ENCODE results near the gene TXLNB.

TXLNB gene

GRCh38 chr6:139250296-139251044 is 41.3 kb downstream of the TXLNB start:
- no peak overlapping the region for H3K4me2 ChIP-seq (ENCODE audit: low read length)

GRCh38 chr6:139249395-139249794 is 42.4 kb downstream of the TXLNB start:
- no peaks in the 10 kb centered on the region for H3K36me3 ChIP-seq (replicated peaks; ENCODE audit: low read depth, low read length)
- H3K4me2 ChIP-seq (ENCODE audit: low read length), result no peak overlapping the region
- no peak overlapping the region for H2AFZ ChIP-seq (ENCODE audit: low read depth, low read length)
- no peaks in the 10 kb centered on the region for H3K9me3 ChIP-seq (ENCODE audit: insufficient read depth, low read length)
- H3K4me3 ChIP-seq (ENCODE audit: low read length), result no peak overlapping the region
- no peak for TF ChIP-seq CTCF (IDR thresholded peaks at IDR 0.05; ENCODE audit: low read depth, low read length)
- TF ChIP-seq EZH2phosphoT487 (IDR thresholded peaks at IDR 0.05; ENCODE audit: low read depth), result no peak
- no peaks in the 10 kb centered on the region for H3K79me2 ChIP-seq (ENCODE audit: low read length)
- H3K9ac ChIP-seq (ENCODE audit: low read length), result no peak overlapping the region
- H3K27ac ChIP-seq (ENCODE audit: low read length), result no peak overlapping the region
- no peaks in the 10 kb centered on the region for H3K27me3 ChIP-seq (ENCODE audit: low read depth, low read length)
- H3K4me1 ChIP-seq (ENCODE audit: low read length), result peaks cover 19% of the 10 kb centered on the region
- no peaks in the 10 kb centered on the region for H4K20me1 ChIP-seq (ENCODE audit: insufficient read depth, low read length)

More at GRCh38 chr6:139250296-139251044, 41.3 kb downstream of the TXLNB start:
- H3K27ac ChIP-seq (ENCODE audit: low read length), result no peak overlapping the region
- no peaks in the 10 kb centered on the region for H4K20me1 ChIP-seq (ENCODE audit: insufficient read depth, low read length)
- H3K9me3 ChIP-seq (ENCODE audit: insufficient read depth, low read length), result no peaks in the 10 kb centered on the region
- no peaks in the 10 kb centered on the region for H3K36me3 ChIP-seq (replicated peaks; ENCODE audit: low read depth, low read length)
- H2AFZ ChIP-seq (ENCODE audit: low read depth, low read length), result no peak overlapping the region
- H3K27me3 ChIP-seq (ENCODE audit: low read depth, low read length), result no peaks in the 10 kb centered on the region
- no peak overlapping the region for H3K9ac ChIP-seq (ENCODE audit: low read length)
- H3K4me1 ChIP-seq (ENCODE audit: low read length), result peaks cover 12% of the 10 kb centered on the region
- TF ChIP-seq CTCF (IDR thresholded peaks at IDR 0.05; ENCODE audit: low read depth, low read length), result peak; percentile 55
- no peak for TF ChIP-seq EZH2phosphoT487 (IDR thresholded peaks at IDR 0.05; ENCODE audit: low read depth)
- no peaks in the 10 kb centered on the region for H3K79me2 ChIP-seq (ENCODE audit: low read length)
- H3K4me3 ChIP-seq (ENCODE audit: low read length), result no peak overlapping the region

GRCh38 chr6:139248911-139249310 is 42.9 kb downstream of the TXLNB start:
- Histone ChIP-seq H3K4me1 (ENCODE audit: low read length) (peaks cover 19% of the 10 kb centered on the region), H3K4me3 (ENCODE audit: low read length) (no peak overlapping the region), H3K4me2 (ENCODE audit: low read length) (no peak overlapping the region), H3K27ac (ENCODE audit: low read length) (no peak overlapping the region), H3K36me3 (replicated peaks; ENCODE audit: low read depth, low read length) (no peaks in the 10 kb centered on the region), H3K9me3 (ENCODE audit: insufficient read depth, low read length) (no peaks in the 10 kb centered on the region), H3K79me2 (ENCODE audit: low read length) (no peaks in the 10 kb centered on the region), H3K27me3 (ENCODE audit: low read depth, low read length) (no peaks in the 10 kb centered on the region), H3K9ac (ENCODE audit: low read length) (no peak overlapping the region), H4K20me1 (ENCODE audit: insufficient read depth, low read length) (no peaks in the 10 kb centered on the region), H2AFZ (ENCODE audit: low read depth, low read length) (no peak overlapping the region)
- no peak for TF ChIP-seq CTCF (IDR thresholded peaks at IDR 0.05; ENCODE audit: low read depth, low read length)
- no peak for TF ChIP-seq EZH2phosphoT487 (IDR thresholded peaks at IDR 0.05; ENCODE audit: low read depth)

GRCh38 chr6:139247618-139248017 is 44.2 kb downstream of the TXLNB start:
- Histone ChIP-seq H3K4me1 (ENCODE audit: low read length) (peaks cover 19% of the 10 kb centered on the region), H3K36me3 (replicated peaks; ENCODE audit: low read depth, low read length) (no peaks in the 10 kb centered on the region), H3K9me3 (ENCODE audit: insufficient read depth, low read length) (no peaks in the 10 kb centered on the region), H3K27ac (ENCODE audit: low read length) (no peak overlapping the region), H2AFZ (ENCODE audit: low read depth, low read length) (no peak overlapping the region), H4K20me1 (ENCODE audit: insufficient read depth, low read length) (no peaks in the 10 kb centered on the region), H3K79me2 (ENCODE audit: low read length) (no peaks in the 10 kb centered on the region), H3K4me2 (ENCODE audit: low read length) (no peak overlapping the region), H3K4me3 (ENCODE audit: low read length) (no peak overlapping the region), H3K9ac (ENCODE audit: low read length) (no peak overlapping the region), H3K27me3 (ENCODE audit: low read depth, low read length) (no peaks in the 10 kb centered on the region)
- TF ChIP-seq CTCF (IDR thresholded peaks at IDR 0.05; ENCODE audit: low read depth, low read length), result no peak
- TF ChIP-seq EZH2phosphoT487 (IDR thresholded peaks at IDR 0.05; ENCODE audit: low read depth), result no peak
